ENCODE data around the gene CETN2. TPM values are rescaled to one million over a fixed set of nuclear protein-coding genes. Genes with fewer than 3 reads are reported as not detected.

Gene CETN2
- total RNA-seq, 4 donors from 2014 or later, result 11.5 to 23.2 (median 20.7) TPM

- no peak for TF ChIP-seq CTCF (IDR thresholded peaks at IDR 0.05; ENCODE audit: low read depth)
These were observed 12.2 kb downstream of the CETN2 start for GRCh38 chrX:152818356-152818755.

GRCh38 chrX:152817078-152817764 is 13.3 kb downstream of the CETN2 start:
- TF ChIP-seq CTCF (IDR thresholded peaks at IDR 0.05; ENCODE audit: low read depth), result no peak

- TF ChIP-seq CTCF (IDR thresholded peaks at IDR 0.05; ENCODE audit: low read depth), result no peak
These were observed 16.5 kb downstream of the CETN2 start for GRCh38 chrX:152814048-152814447.

GRCh38 chrX:152813206-152813605 is 17.4 kb downstream of the CETN2 start:
- TF ChIP-seq CTCF (IDR thresholded peaks at IDR 0.05; ENCODE audit: low read depth), result no peak

- TF ChIP-seq CTCF (IDR thresholded peaks at IDR 0.05; ENCODE audit: low read depth), result no peak
These were observed 20.2 kb downstream of the CETN2 start for GRCh38 chrX:152810403-152810802.

- no peak for TF ChIP-seq CTCF (IDR thresholded peaks at IDR 0.05; ENCODE audit: low read depth)
These were observed 24.5 kb downstream of the CETN2 start for GRCh38 chrX:152806035-152806434.

- TF ChIP-seq CTCF (IDR thresholded peaks at IDR 0.05; ENCODE audit: low read depth), result no peak
These were observed 31.6 kb downstream of the CETN2 start for GRCh38 chrX:152798945-152799344.

Other genes with a start within 250 kb of the CETN2 start
- gene GABRQ, start 192.9 kb downstream of the CETN2 start, total RNA-seq, result not detected
- not detected for gene MAGEA3, start 132.0 kb downstream of the CETN2 start, total RNA-seq
- gene CSAG2, start 121.5 kb downstream of the CETN2 start, total RNA-seq, result not detected
- not detected for gene MAGEA2B, start 116.1 kb downstream of the CETN2 start, total RNA-seq
- not detected for gene CSAG1, start 97.0 kb downstream of the CETN2 start, total RNA-seq
- gene MAGEA12, start 97.0 kb downstream of the CETN2 start, total RNA-seq, result not detected
- gene MAGEA2, start 76.9 kb downstream of the CETN2 start, total RNA-seq, result not detected
- gene CSAG3, start 71.5 kb downstream of the CETN2 start, total RNA-seq, result not detected
- gene MAGEA6, start 61.1 kb downstream of the CETN2 start, total RNA-seq, result not detected
- gene NSDHL, start 306 bp upstream of the CETN2 start, total RNA-seq, result 10 to 100 TPM; 17.8 to 38.8 (median 26.9) TPM
- 1 to 10 TPM; 3.6 to 7.0 (median 5.8) TPM for gene ZNF185, start 67.3 kb upstream of the CETN2 start, total RNA-seq
- gene PNMA5, start 163.4 kb upstream of the CETN2 start, total RNA-seq, result not detected
- under 1 TPM in 1 of 4 donors, not detected in 3; 0.57 TPM for gene PNMA3, start 225.7 kb upstream of the CETN2 start, total RNA-seq
- 1 to 10 TPM in 2 of 4 donors, under 1 TPM in 2; 0.33 to 1.9 (median 0.83) TPM for gene PNMA6A, start 241.7 kb upstream of the CETN2 start, total RNA-seq

Data from subcutaneous adipose tissue (tissue), 4 donors.